ENCODE measurements around the gene PRKCA.
"Not testable (repeated sequence)": the region's sequence is repeated elsewhere in the genome, so short reads cannot be mapped to it uniquely, and the experiment has no call there.

PRKCA gene

DNA sequence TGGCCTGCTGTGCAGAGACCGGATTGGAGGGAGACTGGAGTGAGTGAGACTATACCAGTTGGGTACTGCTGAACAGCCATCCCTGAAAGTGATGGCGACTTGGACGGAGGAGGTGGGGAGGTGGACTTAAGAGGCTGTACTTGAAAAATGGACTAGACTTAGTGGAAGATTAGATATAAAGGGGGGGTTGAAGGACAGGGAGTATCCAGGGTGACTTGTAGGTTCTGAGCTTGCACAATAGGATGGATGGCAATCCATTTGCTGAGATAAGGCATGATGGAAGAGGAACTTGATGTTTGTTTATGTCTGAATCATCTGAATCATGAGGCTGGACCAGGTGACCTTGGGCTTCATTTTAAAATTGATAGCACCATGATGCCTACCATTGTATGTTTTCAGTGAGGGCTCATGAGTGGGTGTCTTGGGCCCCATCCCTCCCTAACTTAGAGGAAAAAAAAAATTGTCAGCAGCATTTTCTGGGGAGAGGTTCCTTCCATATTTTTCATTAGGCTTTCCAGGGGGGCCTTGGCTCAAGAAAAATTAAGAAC is 41.2 kb downstream of the PRKCA start:
- Histone ChIP-seq H3K79me2 (ENCODE audit: control insufficient read depth, low read length) (no peaks in the 10 kb centered on the region), H3K4me1 (ENCODE audit: control insufficient read depth, low read length) (peaks cover 10% of the 10 kb centered on the region), H3F3A (ENCODE audit: control insufficient read depth, insufficient read depth) (no peaks in the 10 kb centered on the region), H3K36me3 (ENCODE audit: control insufficient read depth, low read length) (no peaks in the 10 kb centered on the region), H3K4me3 (ENCODE audit: low read length) (no peak overlapping the region), H4K20me1 (ENCODE audit: control insufficient read depth, insufficient read depth, low read depth, low read length) (no peaks in the 10 kb centered on the region), H3K27ac (ENCODE audit: low read depth, low read length) (no peak overlapping the region), H3K9me3 (ENCODE audit: control insufficient read depth, insufficient read depth, low read length) (no peaks in the 10 kb centered on the region), H3K4me2 (ENCODE audit: low read length) (no peak overlapping the region), H3K27me3 (ENCODE audit: control insufficient read depth, low read length) (no peaks in the 10 kb centered on the region), H3K9me2 (replicated peaks; ENCODE audit: control insufficient read depth, low read length) (no peaks in the 10 kb centered on the region)
- TF ChIP-seq EZH2phosphoT487 (IDR thresholded peaks at IDR 0.05; ENCODE audit: borderline replicate concordance, low read length) (no peak), CTCF (IDR thresholded peaks at IDR 0.05; ENCODE audit: low read depth, low read length, poor library complexity, severe bottlenecking) (no peak)

- Histone ChIP-seq H3K27ac (ENCODE audit: low read depth, low read length) (no peak overlapping the region), H3K4me2 (ENCODE audit: low read length) (no peak overlapping the region), H3K79me2 (ENCODE audit: control insufficient read depth, low read length) (no peaks in the 10 kb centered on the region), H3K4me1 (ENCODE audit: control insufficient read depth, low read length) (peaks cover 3% of the 10 kb centered on the region), H3K9me3 (ENCODE audit: control insufficient read depth, insufficient read depth, low read length) (no peaks in the 10 kb centered on the region), H3K9me2 (replicated peaks; ENCODE audit: control insufficient read depth, low read length) (no peaks in the 10 kb centered on the region), H3F3A (ENCODE audit: control insufficient read depth, insufficient read depth) (no peaks in the 10 kb centered on the region), H4K20me1 (ENCODE audit: control insufficient read depth, insufficient read depth, low read depth, low read length) (no peaks in the 10 kb centered on the region), H3K36me3 (ENCODE audit: control insufficient read depth, low read length) (no peaks in the 10 kb centered on the region), H3K27me3 (ENCODE audit: control insufficient read depth, low read length) (no peaks in the 10 kb centered on the region), H3K4me3 (ENCODE audit: low read length) (no peak overlapping the region)
- TF ChIP-seq EZH2phosphoT487 (IDR thresholded peaks at IDR 0.05; ENCODE audit: borderline replicate concordance, low read length) (no peak), CTCF (IDR thresholded peaks at IDR 0.05; ENCODE audit: low read depth, low read length, poor library complexity, severe bottlenecking) (no peak)
Observed at GRCh38 chr17:66344473-66344872, 42.1 kb downstream of the PRKCA start.

- Histone ChIP-seq H4K20me1 (ENCODE audit: control insufficient read depth, insufficient read depth, low read depth, low read length) (no peaks in the 10 kb centered on the region), H3K4me1 (ENCODE audit: control insufficient read depth, low read length) (no peaks in the 10 kb centered on the region), H3K4me2 (ENCODE audit: low read length) (no peak overlapping the region), H3K27me3 (ENCODE audit: control insufficient read depth, low read length) (no peaks in the 10 kb centered on the region), H3K9me3 (ENCODE audit: control insufficient read depth, insufficient read depth, low read length) (no peaks in the 10 kb centered on the region), H3K36me3 (ENCODE audit: control insufficient read depth, low read length) (no peaks in the 10 kb centered on the region), H3K27ac (ENCODE audit: low read depth, low read length) (no peak overlapping the region), H3K79me2 (ENCODE audit: control insufficient read depth, low read length) (no peaks in the 10 kb centered on the region), H3K4me3 (ENCODE audit: low read length) (no peak overlapping the region), H3F3A (ENCODE audit: control insufficient read depth, insufficient read depth) (no peaks in the 10 kb centered on the region), H3K9me2 (replicated peaks; ENCODE audit: control insufficient read depth, low read length) (no peaks in the 10 kb centered on the region)
- TF ChIP-seq CTCF (IDR thresholded peaks at IDR 0.05; ENCODE audit: low read depth, low read length, poor library complexity, severe bottlenecking) = no peak
- no peak for TF ChIP-seq EZH2phosphoT487 (IDR thresholded peaks at IDR 0.05; ENCODE audit: borderline replicate concordance, low read length)
Observed at GRCh38 chr17:66345264-66345663, 42.9 kb downstream of the PRKCA start.

- not testable (repeated sequence) for H3K27ac ChIP-seq (ENCODE audit: low read depth, low read length); H3K79me2 ChIP-seq (ENCODE audit: control insufficient read depth, low read length); H3K4me1 ChIP-seq (ENCODE audit: control insufficient read depth, low read length); H3K36me3 ChIP-seq (ENCODE audit: control insufficient read depth, low read length); H3F3A ChIP-seq (ENCODE audit: control insufficient read depth, insufficient read depth); H4K20me1 ChIP-seq (ENCODE audit: control insufficient read depth, insufficient read depth, low read depth, low read length); H3K27me3 ChIP-seq (ENCODE audit: control insufficient read depth, low read length); H3K9me2 ChIP-seq (replicated peaks; ENCODE audit: control insufficient read depth, low read length); H3K4me2 ChIP-seq (ENCODE audit: low read length); H3K9me3 ChIP-seq (ENCODE audit: control insufficient read depth, insufficient read depth, low read length); H3K4me3 ChIP-seq (ENCODE audit: low read length)
Observed at GRCh38 chr17:66345949-66346638, 43.7 kb downstream of the PRKCA start.

Data from DOHH2 (cell line).